GM21737 (cell line): ENCODE measurements around the gene EML1.

Experiments used
- ATAC-seq: cut with Tn5 transposase; IDR thresholded peaks from one replicate; pipeline ENCODE4 v1.9.1; 2021; ENCODE audit warnings: mild to moderate bottlenecking, moderate library complexity; ENCODE audit not compliant: unreplicated experiment

The EML1 gene

GRCh38 chr14:99952453-99952852 is 159.2 kb downstream of the EML1 start:
- ATAC-seq = no peak

- no peak for ATAC-seq
These were observed 162.7 kb downstream of the EML1 start for GRCh38 chr14:99955826-99956455.

- no peak for ATAC-seq
These were observed 165.2 kb downstream of the EML1 start for GRCh38 chr14:99958380-99958779.

- ATAC-seq = no peak
These were observed 168.8 kb downstream of the EML1 start for GRCh38 chr14:99961826-99962518.

- ATAC-seq = no peak
These were observed 171.8 kb downstream of the EML1 start for GRCh38 chr14:99964979-99965378.

GRCh38 chr14:99966037-99966835 is 173.0 kb downstream of the EML1 start:
- ATAC-seq = no peak

GRCh38 chr14:99966912-99967311 is 173.7 kb downstream of the EML1 start:
- ATAC-seq = no peak

GRCh38 chr14:99968191-99968920 is 175.1 kb downstream of the EML1 start:
- ATAC-seq = no peak

- no peak for ATAC-seq
These were observed 175.7 kb downstream of the EML1 start for GRCh38 chr14:99968941-99969340.

- ATAC-seq = no peak
These were observed 176.6 kb downstream of the EML1 start for GRCh38 chr14:99969673-99970322.

- peak; percentile 58 for ATAC-seq
These were observed 178.1 kb downstream of the EML1 start for GRCh38 chr14:99971087-99971940.

GRCh38 chr14:99971941-99972747 is 178.9 kb downstream of the EML1 start:
- peak; percentile 29 for ATAC-seq

- ATAC-seq = no peak
These were observed 179.7 kb downstream of the EML1 start for GRCh38 chr14:99972748-99973466.

- no peak for ATAC-seq
These were observed 182.0 kb downstream of the EML1 start for GRCh38 chr14:99975190-99975589.

GRCh38 chr14:99976021-99976420 is 182.8 kb downstream of the EML1 start:
- no peak for ATAC-seq

- ATAC-seq = no peak
These were observed 183.5 kb downstream of the EML1 start for GRCh38 chr14:99976681-99977080.

- ATAC-seq = no peak
These were observed 187.1 kb downstream of the EML1 start for GRCh38 chr14:99980299-99980698.

GRCh38 chr14:99981806-99982205 is 188.6 kb downstream of the EML1 start:
- ATAC-seq = no peak
